WTC11 (cell line): ENCODE measurements around the gene ATP11A.

Experiments
- CBFB ChIP-seq: sonication (generic); formaldehyde crosslinking; IDR thresholded peaks from 2 replicates; pipeline ENCODE4 v1.8.1; 2022; ENCODE audit warnings: mild to moderate bottlenecking, low read depth, missing genetic modification reagents
- CREB1 ChIP-seq: sonication (generic); formaldehyde crosslinking; IDR thresholded peaks from 2 replicates; pipeline ENCODE4 v1.8.0; 2023; ENCODE audit warnings: mild to moderate bottlenecking, missing genetic modification reagents
- JUN ChIP-seq: sonication (generic); formaldehyde crosslinking; IDR thresholded peaks from 2 replicates; pipeline ENCODE4 v1.8.0; 2023; ENCODE audit warnings: mild to moderate bottlenecking, missing genetic modification reagents
- NFE2L1 ChIP-seq: sonication (generic); formaldehyde crosslinking; IDR thresholded peaks from 2 replicates; pipeline ENCODE4 v1.8.1; 2023; ENCODE audit warnings: missing genetic modification reagents
- NFYB ChIP-seq: sonication (generic); formaldehyde crosslinking; conservative IDR thresholded peaks from 2 replicates; pipeline ENCODE4 v1.8.0; 2022; ENCODE audit warnings: low read depth, missing genetic modification reagents
- RELA ChIP-seq: sonication (generic); formaldehyde crosslinking; IDR thresholded peaks from 2 replicates; pipeline ENCODE4 v1.8.1; 2022; ENCODE audit warnings: missing genetic modification reagents, mild to moderate bottlenecking, borderline replicate concordance
- SOX15 ChIP-seq: fragments of 250-450 bp; sonication (Bioruptor Pico); IDR thresholded peaks from 2 replicates; pipeline ENCODE4 v1.9.0; 2021; ENCODE audit warnings: mild to moderate bottlenecking
- TEAD4 ChIP-seq: sonication (generic); formaldehyde crosslinking; IDR thresholded peaks from 2 replicates; pipeline ENCODE4 v1.8.0; 2022; ENCODE audit warnings: mild to moderate bottlenecking, missing genetic modification reagents
- ZBTB21 ChIP-seq: sonication (generic); formaldehyde crosslinking; IDR thresholded peaks from 2 replicates; pipeline ENCODE4 v1.8.1; 2023; ENCODE audit warnings: mild to moderate bottlenecking, missing genetic modification reagents, borderline replicate concordance
- ZNF416 ChIP-seq: fragments of 250-450 bp; sonication (Bioruptor Pico); IDR thresholded peaks from 2 replicates; pipeline ENCODE4 v1.9.0; 2021; ENCODE audit warnings: mild to moderate bottlenecking, inconsistent platforms
- TF ChIP-seq, protein P1 (sequence below): fragments of 200-600 bp; IDR thresholded peaks from 2 replicates; pipeline ENCODE4 v1.8.0; 2022; ENCODE audit warnings: antibody characterized with exemption
- TF ChIP-seq, protein P2 (sequence below): sonication (generic); formaldehyde crosslinking; IDR thresholded peaks from 2 replicates; pipeline ENCODE4 v1.8.0; 2022; ENCODE audit warnings: mild to moderate bottlenecking, missing genetic modification reagents
- TF ChIP-seq, protein P3 (sequence below): sonication (generic); formaldehyde crosslinking; IDR thresholded peaks from 2 replicates; pipeline ENCODE4 v1.8.0; 2022; ENCODE audit warnings: mild to moderate bottlenecking, missing genetic modification reagents
- TF ChIP-seq, protein P4 (sequence below): sonication (generic); formaldehyde crosslinking; IDR thresholded peaks from 2 replicates; pipeline ENCODE4 v1.8.1; 2022; ENCODE audit warnings: mild to moderate bottlenecking, moderate library complexity, missing genetic modification reagents

DNA sequence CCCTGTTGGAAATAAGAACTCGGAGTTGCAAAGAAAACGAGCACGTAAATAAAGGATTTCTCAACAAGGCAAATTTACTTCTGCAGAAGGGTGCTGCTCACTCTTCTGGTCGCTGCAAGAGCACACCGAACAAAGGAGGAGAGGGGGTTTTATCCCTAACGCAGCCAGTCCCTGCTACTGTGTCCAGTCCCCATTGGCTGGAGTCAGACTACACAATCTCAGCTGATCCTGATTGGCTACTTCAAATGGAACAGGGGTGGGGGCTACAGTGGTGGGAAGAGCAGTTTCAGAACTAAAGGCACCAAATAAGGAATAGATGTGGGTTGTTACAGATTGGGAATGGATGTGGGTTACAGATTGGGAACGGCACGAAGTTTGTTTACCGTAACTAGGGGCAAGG is 215.2 kb downstream of the ATP11A start:
- TF ChIP-seq NFYB (CRISPR knock-in tag) (0 out of 2 replicates have a peak, but pooled peaks have one; percentile 18), NFE2L1 (CRISPR knock-in tag) (no peak), ZBTB21 (CRISPR knock-in tag) (no peak), SOX15 (no peak), JUN (CRISPR knock-in tag) (no peak), CREB1 (CRISPR knock-in tag) (no peak), TEAD4 (CRISPR knock-in tag) (no peak), RELA (CRISPR knock-in tag) (no peak), CBFB (CRISPR knock-in tag) (no peak), ZNF416 (no peak)
- TF ChIP-seq, protein P1, sequence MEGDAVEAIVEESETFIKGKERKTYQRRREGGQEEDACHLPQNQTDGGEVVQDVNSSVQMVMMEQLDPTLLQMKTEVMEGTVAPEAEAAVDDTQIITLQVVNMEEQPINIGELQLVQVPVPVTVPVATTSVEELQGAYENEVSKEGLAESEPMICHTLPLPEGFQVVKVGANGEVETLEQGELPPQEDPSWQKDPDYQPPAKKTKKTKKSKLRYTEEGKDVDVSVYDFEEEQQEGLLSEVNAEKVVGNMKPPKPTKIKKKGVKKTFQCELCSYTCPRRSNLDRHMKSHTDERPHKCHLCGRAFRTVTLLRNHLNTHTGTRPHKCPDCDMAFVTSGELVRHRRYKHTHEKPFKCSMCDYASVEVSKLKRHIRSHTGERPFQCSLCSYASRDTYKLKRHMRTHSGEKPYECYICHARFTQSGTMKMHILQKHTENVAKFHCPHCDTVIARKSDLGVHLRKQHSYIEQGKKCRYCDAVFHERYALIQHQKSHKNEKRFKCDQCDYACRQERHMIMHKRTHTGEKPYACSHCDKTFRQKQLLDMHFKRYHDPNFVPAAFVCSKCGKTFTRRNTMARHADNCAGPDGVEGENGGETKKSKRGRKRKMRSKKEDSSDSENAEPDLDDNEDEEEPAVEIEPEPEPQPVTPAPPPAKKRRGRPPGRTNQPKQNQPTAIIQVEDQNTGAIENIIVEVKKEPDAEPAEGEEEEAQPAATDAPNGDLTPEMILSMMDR = no peak
- TF ChIP-seq, protein P2, sequence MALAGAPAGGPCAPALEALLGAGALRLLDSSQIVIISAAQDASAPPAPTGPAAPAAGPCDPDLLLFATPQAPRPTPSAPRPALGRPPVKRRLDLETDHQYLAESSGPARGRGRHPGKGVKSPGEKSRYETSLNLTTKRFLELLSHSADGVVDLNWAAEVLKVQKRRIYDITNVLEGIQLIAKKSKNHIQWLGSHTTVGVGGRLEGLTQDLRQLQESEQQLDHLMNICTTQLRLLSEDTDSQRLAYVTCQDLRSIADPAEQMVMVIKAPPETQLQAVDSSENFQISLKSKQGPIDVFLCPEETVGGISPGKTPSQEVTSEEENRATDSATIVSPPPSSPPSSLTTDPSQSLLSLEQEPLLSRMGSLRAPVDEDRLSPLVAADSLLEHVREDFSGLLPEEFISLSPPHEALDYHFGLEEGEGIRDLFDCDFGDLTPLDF (CRISPR knock-in tag) = no peak
- TF ChIP-seq, protein P3, sequence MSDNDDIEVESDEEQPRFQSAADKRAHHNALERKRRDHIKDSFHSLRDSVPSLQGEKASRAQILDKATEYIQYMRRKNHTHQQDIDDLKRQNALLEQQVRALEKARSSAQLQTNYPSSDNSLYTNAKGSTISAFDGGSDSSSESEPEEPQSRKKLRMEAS = no peak
- TF ChIP-seq, protein P4, sequence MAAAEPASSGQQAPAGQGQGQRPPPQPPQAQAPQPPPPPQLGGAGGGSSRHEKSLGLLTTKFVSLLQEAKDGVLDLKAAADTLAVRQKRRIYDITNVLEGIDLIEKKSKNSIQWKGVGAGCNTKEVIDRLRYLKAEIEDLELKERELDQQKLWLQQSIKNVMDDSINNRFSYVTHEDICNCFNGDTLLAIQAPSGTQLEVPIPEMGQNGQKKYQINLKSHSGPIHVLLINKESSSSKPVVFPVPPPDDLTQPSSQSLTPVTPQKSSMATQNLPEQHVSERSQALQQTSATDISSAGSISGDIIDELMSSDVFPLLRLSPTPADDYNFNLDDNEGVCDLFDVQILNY (CRISPR knock-in tag) = no peak
